GM12878 (cell line): Measurements from ENCODE around the gene FAM219A.

Experiments
- CHD2 ChIP-seq: IDR thresholded peaks from 2 replicates; pipeline ENCODE4 v1.6.1; 2011; ENCODE audit warnings: low read depth, low read length, improper control_type of control experiment, borderline replicate concordance
- KDM1A ChIP-seq: fragments of 200-600 bp; sonication (generic); IDR thresholded peaks from 2 replicates; pipeline ENCODE4 v1.6.1; 2016; ENCODE audit warnings: borderline replicate concordance
- NBN ChIP-seq: fragments of 450-650 bp; IDR thresholded peaks from 2 replicates; pipeline ENCODE4 v1.6.1; 2016
- POLR2A ChIP-seq: IDR thresholded peaks from 2 replicates; pipeline ENCODE4 v1.6.1; 2011; ENCODE audit warnings: low read depth, mild to moderate bottlenecking, low read length
- TF ChIP-seq, protein P1 (sequence below), 3 experiments: IDR thresholded peaks in 2 of 3; conservative IDR thresholded peaks in 1 of 3; 2 replicates each; pipeline ENCODE4 v1.5.1; 2011; ENCODE audit warnings: low read depth in 3 of 3, low read length in 3 of 3, mild to moderate bottlenecking in 3 of 3, control low read depth in 2 of 3, moderate library complexity in 2 of 3, inconsistent platforms in 1 of 3, mixed read lengths in 1 of 3; ENCODE audit not compliant: control insufficient read depth in 2 of 3, insufficient read depth in 1 of 3; ENCODE audit errors: extremely low read depth in 1 of 3

DNA sequence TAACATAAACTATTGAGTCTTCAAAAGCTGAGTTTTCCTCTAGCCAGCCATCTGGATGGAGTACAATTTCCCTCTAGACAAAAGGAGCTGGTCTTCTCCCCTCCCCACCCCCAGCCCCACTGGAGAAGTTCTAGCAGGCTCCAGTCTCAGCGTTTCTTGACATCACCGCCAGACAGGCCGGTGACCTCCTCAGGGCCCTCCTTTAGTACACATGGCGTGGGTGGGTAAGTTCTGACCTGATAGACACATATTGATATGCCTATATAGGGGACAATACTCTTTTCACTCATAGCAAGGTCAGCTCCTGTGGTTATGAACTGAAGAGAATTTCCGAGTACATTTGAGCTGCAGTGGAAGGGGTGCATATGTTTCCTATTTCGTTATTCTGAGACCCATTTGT lies 27.5 kb upstream of the FAM219A start:
- TF ChIP-seq, protein P1, sequence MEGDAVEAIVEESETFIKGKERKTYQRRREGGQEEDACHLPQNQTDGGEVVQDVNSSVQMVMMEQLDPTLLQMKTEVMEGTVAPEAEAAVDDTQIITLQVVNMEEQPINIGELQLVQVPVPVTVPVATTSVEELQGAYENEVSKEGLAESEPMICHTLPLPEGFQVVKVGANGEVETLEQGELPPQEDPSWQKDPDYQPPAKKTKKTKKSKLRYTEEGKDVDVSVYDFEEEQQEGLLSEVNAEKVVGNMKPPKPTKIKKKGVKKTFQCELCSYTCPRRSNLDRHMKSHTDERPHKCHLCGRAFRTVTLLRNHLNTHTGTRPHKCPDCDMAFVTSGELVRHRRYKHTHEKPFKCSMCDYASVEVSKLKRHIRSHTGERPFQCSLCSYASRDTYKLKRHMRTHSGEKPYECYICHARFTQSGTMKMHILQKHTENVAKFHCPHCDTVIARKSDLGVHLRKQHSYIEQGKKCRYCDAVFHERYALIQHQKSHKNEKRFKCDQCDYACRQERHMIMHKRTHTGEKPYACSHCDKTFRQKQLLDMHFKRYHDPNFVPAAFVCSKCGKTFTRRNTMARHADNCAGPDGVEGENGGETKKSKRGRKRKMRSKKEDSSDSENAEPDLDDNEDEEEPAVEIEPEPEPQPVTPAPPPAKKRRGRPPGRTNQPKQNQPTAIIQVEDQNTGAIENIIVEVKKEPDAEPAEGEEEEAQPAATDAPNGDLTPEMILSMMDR (IDR thresholded peaks at IDR 0.05 in 2 of 3, conservative IDR thresholded peaks at IDR 0.05 in 1 of 3; ENCODE audit: control insufficient read depth in 2 of 3, extremely low read depth in 1 of 3, insufficient read depth in 1 of 3, low read depth in 3 of 3, low read length in 3 of 3) = no peak
- no peak for TF ChIP-seq CHD2
- TF ChIP-seq POLR2A = no peak
- TF ChIP-seq KDM1A = no peak
- TF ChIP-seq NBN = no peak
